ENCODE results near the gene B3GNT9. TPM values are rescaled to one million over a fixed set of nuclear protein-coding genes. Genes with fewer than 3 reads are reported as not detected.

Gene B3GNT9
- total RNA-seq, 4 donors from 2014 or later: 4.1 to 13.1 (median 8.4) TPM

GRCh38 chr16:67148221-67148620, 2.6 kb downstream of the B3GNT9 start:
- Histone ChIP-seq H3K4me3 (no peak overlapping the region), H3K27ac (peak overlapping the region in 1 of 4 donors; percentile 6), H3K4me1 (peaks cover 8 to 57% (median 24%) of the 10 kb centered on the region in 3 donors), H3K27me3 (no peaks in the 10 kb centered on the region), H3K36me3 (peaks cover 23 to 66% (median 30%) of the 10 kb centered on the region in 3 donors), H3K9me3 (no peaks in the 10 kb centered on the region)
- DNase-seq: no peak
- intact Hi-C loops (cut with DNase I): no loop called here
- WGBS, 2 donors: 70 to 80% methylated on average over 2 of the region's 2 CpGs
- TF ChIP-seq POLR2A (IDR thresholded peaks at IDR 0.05): no peak
- no peak for TF ChIP-seq CTCF (IDR thresholded peaks at IDR 0.05)

- DNase-seq: no peak
- H3K27me3 ChIP-seq: no peaks in the 10 kb centered on the region
- peaks cover 8 to 57% (median 24%) of the 10 kb centered on the region in 3 donors for H3K4me1 ChIP-seq
- TF ChIP-seq POLR2A (IDR thresholded peaks at IDR 0.05): no peak
- no peak for TF ChIP-seq CTCF (IDR thresholded peaks at IDR 0.05)
- no peak overlapping the region for H3K4me3 ChIP-seq
- H3K36me3 ChIP-seq: peaks cover 29 to 72% (median 36%) of the 10 kb centered on the region in 3 donors
- H3K9me3 ChIP-seq: no peaks in the 10 kb centered on the region
- 37 to 65% methylated on average over 3 to 4 of the region's 4 CpGs for WGBS, 2 donors
- H3K27ac ChIP-seq: peak overlapping the region in 1 of 4 donors; percentile 0
- intact Hi-C loops (cut with DNase I): no loop called here
Measured at GRCh38 chr16:67147437-67148140, 3.2 kb downstream of the B3GNT9 start.

- Histone ChIP-seq H3K4me1 (peaks cover 8 to 54% (median 24%) of the 10 kb centered on the region in 3 donors), H3K36me3 (peaks cover 29 to 81% (median 45%) of the 10 kb centered on the region in 3 donors), H3K4me3 (no peak overlapping the region), H3K9me3 (no peaks in the 10 kb centered on the region), H3K27me3 (no peaks in the 10 kb centered on the region), H3K27ac (peak overlapping the region in 1 of 4 donors; percentile 0)
- intact Hi-C loops (cut with DNase I): no loop called here
- TF ChIP-seq POLR2A (IDR thresholded peaks at IDR 0.05) (no peak), CTCF (IDR thresholded peaks at IDR 0.05) (no peak)
- 79 to 86% methylated on average over 6 to 7 of the region's 7 CpGs for WGBS, 2 donors
- no peak for DNase-seq
Measured at GRCh38 chr16:67146523-67147357, 4.1 kb downstream of the B3GNT9 start.

- Histone ChIP-seq H3K9me3 (no peaks in the 10 kb centered on the region), H3K27me3 (no peaks in the 10 kb centered on the region), H3K4me1 (peaks cover 3 to 44% (median 15%) of the 10 kb centered on the region in 3 donors), H3K27ac (no peak overlapping the region), H3K4me3 (no peak overlapping the region), H3K36me3 (peaks cover 37 to 91% (median 55%) of the 10 kb centered on the region in 3 donors)
- intact Hi-C loops (cut with DNase I): no loop called here
- TF ChIP-seq CTCF (IDR thresholded peaks at IDR 0.05) (no peak), POLR2A (IDR thresholded peaks at IDR 0.05) (no peak)
- 92 to 96% methylated on average over 2 of the region's 2 CpGs for WGBS, 2 donors
- DNase-seq: no peak
Measured at GRCh38 chr16:67145746-67146145, 5.1 kb downstream of the B3GNT9 start.

- Histone ChIP-seq H3K27ac (no peak overlapping the region), H3K9me3 (no peaks in the 10 kb centered on the region), H3K4me3 (no peak overlapping the region), H3K4me1 (peaks cover 3 to 36% (median 7%) of the 10 kb centered on the region in 3 donors), H3K27me3 (no peaks in the 10 kb centered on the region), H3K36me3 (peaks cover 37 to 99% (median 62%) of the 10 kb centered on the region in 3 donors)
- TF ChIP-seq POLR2A (IDR thresholded peaks at IDR 0.05) (no peak), CTCF (IDR thresholded peaks at IDR 0.05) (no peak)
- 78 to 86% methylated on average over 2 of the region's 2 CpGs for WGBS, 2 donors
- intact Hi-C loops (cut with DNase I): no loop called here
- DNase-seq: no peak
Measured at GRCh38 chr16:67144943-67145342, 5.9 kb downstream of the B3GNT9 start.
